ENCODE results near the gene MSTN.

- TF ChIP-seq, protein P1, sequence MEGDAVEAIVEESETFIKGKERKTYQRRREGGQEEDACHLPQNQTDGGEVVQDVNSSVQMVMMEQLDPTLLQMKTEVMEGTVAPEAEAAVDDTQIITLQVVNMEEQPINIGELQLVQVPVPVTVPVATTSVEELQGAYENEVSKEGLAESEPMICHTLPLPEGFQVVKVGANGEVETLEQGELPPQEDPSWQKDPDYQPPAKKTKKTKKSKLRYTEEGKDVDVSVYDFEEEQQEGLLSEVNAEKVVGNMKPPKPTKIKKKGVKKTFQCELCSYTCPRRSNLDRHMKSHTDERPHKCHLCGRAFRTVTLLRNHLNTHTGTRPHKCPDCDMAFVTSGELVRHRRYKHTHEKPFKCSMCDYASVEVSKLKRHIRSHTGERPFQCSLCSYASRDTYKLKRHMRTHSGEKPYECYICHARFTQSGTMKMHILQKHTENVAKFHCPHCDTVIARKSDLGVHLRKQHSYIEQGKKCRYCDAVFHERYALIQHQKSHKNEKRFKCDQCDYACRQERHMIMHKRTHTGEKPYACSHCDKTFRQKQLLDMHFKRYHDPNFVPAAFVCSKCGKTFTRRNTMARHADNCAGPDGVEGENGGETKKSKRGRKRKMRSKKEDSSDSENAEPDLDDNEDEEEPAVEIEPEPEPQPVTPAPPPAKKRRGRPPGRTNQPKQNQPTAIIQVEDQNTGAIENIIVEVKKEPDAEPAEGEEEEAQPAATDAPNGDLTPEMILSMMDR (IDR thresholded peaks at IDR 0.05) = no peak
- no peak for TF ChIP-seq POLR2A (IDR thresholded peaks at IDR 0.05)
Measured at GRCh38 chr2:190068764-190069163, 6.2 kb upstream of the MSTN start.
